Activated naive CD8-positive, alpha-beta T cell treated with anti-CD3 and anti-CD28 coated beads for 36 hours (primary cell): ENCODE measurements around the gene GRIFIN. TPM values are rescaled to one million over a fixed set of nuclear protein-coding genes. Genes with fewer than 3 reads are reported as not detected.

Experiments used
- DNase-seq: peaks from one replicate; pipeline ENCODE4 v3.0.0; 2021
- H3K27ac Mint-ChIP-seq: one replicate; pipeline ENCODE4 v1.8.0; 2022; ENCODE audit warnings: mild to moderate bottlenecking, moderate library complexity, mixed read lengths
- H3K27me3 Mint-ChIP-seq: one replicate; pipeline ENCODE4 v1.8.0; 2022; ENCODE audit warnings: mild to moderate bottlenecking, mixed read lengths
- H3K36me3 Mint-ChIP-seq: one replicate; pipeline ENCODE4 v1.8.0; 2021; ENCODE audit warnings: mild to moderate bottlenecking, mixed read lengths
- H3K4me1 Mint-ChIP-seq: one replicate; pipeline ENCODE4 v1.8.0; 2021; ENCODE audit warnings: mixed read lengths
- H3K4me3 Mint-ChIP-seq: one replicate; pipeline ENCODE4 v1.8.0; 2022; ENCODE audit warnings: mild to moderate bottlenecking, moderate library complexity, mixed read lengths
- H3K9me3 Mint-ChIP-seq: one replicate; pipeline ENCODE4 v1.8.0; 2022; ENCODE audit warnings: mixed read lengths
- total RNA-seq, 2 experiments: library from RNA; stranded (reverse); gene quantifications; one replicate each; pipeline ENCODE4 v1.2.3, GENCODE V29; 2021

Gene GRIFIN
- total RNA-seq, 2 experiments from 2014 or later: not detected

- Mint-ChIP-seq H3K4me1 (peaks cover 3% of the 10 kb centered on the region), H3K36me3 (no peaks in the 10 kb centered on the region), H3K27me3 (no peaks in the 10 kb centered on the region), H3K9me3 (peaks cover 3% of the 10 kb centered on the region), H3K27ac (no peak overlapping the region), H3K4me3 (no peak overlapping the region)
- no peak for DNase-seq
Measured at GRCh38 chr7:2479276-2480069, 3.3 kb upstream of the GRIFIN start.

GRCh38 chr7:2478800-2479199, 2.6 kb upstream of the GRIFIN start:
- Mint-ChIP-seq H3K27ac (no peak overlapping the region), H3K4me1 (peaks cover 3% of the 10 kb centered on the region), H3K4me3 (no peak overlapping the region), H3K27me3 (no peaks in the 10 kb centered on the region), H3K36me3 (no peaks in the 10 kb centered on the region), H3K9me3 (peaks cover 3% of the 10 kb centered on the region)
- no peak for DNase-seq

DNA sequence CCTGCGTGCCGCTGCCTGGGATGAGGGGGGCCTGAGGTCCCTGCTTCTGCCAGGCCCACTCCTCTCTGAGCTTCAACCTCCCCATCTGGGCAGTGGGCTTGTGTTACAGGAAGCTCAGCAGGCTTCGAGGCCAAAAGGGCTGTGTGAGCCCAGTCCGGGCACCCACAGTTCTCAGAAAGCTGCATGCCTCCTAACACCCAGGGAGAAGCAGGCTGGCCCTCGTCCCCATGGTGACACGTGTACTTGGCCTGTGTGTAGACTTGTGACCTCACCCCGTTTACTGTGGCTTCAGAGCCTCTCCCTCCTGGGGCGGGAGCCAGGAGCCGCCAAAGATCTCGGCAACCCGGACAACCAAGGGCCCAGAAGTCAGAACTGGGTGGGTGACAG, 2.2 kb upstream of the GRIFIN start:
- no peak for DNase-seq
- no peaks in the 10 kb centered on the region for H3K36me3 Mint-ChIP-seq

GRCh38 chr7:2477447-2478398, 1.5 kb upstream of the GRIFIN start:
- H3K4me1 Mint-ChIP-seq: peaks cover 3% of the 10 kb centered on the region
- no peaks in the 10 kb centered on the region for H3K36me3 Mint-ChIP-seq
- peaks cover under 1% of the 10 kb centered on the region for H3K9me3 Mint-ChIP-seq
- DNase-seq: peak; percentile 76
- no peak overlapping the region for H3K4me3 Mint-ChIP-seq
- no peaks in the 10 kb centered on the region for H3K27me3 Mint-ChIP-seq
- H3K27ac Mint-ChIP-seq: no peak overlapping the region

More for the DNA sequence above, 2.2 kb upstream of the GRIFIN start:
- Mint-ChIP-seq H3K4me3 (no peak overlapping the region), H3K9me3 (peaks cover 3% of the 10 kb centered on the region), H3K27me3 (no peaks in the 10 kb centered on the region), H3K27ac (no peak overlapping the region), H3K4me1 (peaks cover 3% of the 10 kb centered on the region)

DNA sequence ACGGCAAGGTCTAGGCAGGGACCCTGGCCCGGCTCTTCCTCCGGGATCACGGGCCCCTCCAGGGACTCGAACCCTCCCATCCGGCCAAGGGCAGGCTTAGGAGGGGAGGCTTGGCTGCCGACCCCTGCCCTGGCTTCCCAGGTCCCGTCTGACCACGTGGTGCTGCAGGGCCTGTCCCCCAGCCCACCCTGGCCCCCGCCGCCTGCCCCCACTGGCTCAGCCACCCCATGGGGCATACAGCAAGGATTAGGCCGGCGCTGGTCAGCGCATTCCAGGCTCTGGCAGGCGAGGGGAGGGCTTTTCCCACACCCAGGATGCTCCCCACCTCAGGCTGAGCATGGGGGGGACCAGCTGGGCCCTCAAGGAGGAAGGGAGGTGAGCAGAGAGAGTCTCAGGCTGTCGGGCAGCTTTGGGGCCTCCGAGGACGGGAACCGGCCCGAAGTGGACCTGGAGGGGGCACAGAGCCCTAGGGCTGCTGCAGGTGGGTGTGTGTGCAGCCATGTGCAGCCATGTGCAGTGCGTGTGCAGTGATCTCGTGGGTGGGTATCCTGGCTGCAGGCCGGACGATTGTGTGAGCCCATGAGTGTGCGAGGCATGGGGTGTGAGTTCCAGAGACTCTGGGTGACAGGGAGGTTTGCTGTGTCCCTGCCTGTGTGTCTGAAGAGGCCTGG, 713 bp upstream of the GRIFIN start:
- DNase-seq: no peak
- no peak overlapping the region for H3K27ac Mint-ChIP-seq
- H3K27me3 Mint-ChIP-seq: no peaks in the 10 kb centered on the region
- H3K9me3 Mint-ChIP-seq: no peaks in the 10 kb centered on the region
- H3K36me3 Mint-ChIP-seq: no peaks in the 10 kb centered on the region
- H3K4me1 Mint-ChIP-seq: peaks cover 3% of the 10 kb centered on the region
- no peak overlapping the region for H3K4me3 Mint-ChIP-seq

DNA sequence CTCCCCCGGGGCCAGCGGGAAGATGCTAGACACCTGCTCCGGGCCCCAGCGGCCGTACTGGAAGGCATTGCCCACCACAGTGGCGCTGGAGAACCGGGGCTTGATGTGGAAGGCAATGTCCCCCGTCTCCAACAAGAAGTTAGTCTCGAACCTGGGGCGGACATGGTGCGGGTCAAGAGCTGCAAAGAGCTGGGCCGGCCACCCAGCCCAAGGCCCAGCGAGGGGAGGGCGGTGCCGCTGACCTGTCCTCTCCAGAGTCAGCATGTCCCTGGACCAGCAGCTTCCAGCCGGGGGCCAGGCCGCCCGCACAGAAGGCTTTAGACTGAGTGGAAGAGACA, 551 bp downstream of the GRIFIN start:
- no peak overlapping the region for H3K4me3 Mint-ChIP-seq
- H3K36me3 Mint-ChIP-seq: no peaks in the 10 kb centered on the region
- H3K9me3 Mint-ChIP-seq: no peaks in the 10 kb centered on the region
- no peak overlapping the region for H3K27ac Mint-ChIP-seq
- no peak for DNase-seq
- peaks cover 3% of the 10 kb centered on the region for H3K4me1 Mint-ChIP-seq
- H3K27me3 Mint-ChIP-seq: peaks cover 2% of the 10 kb centered on the region

GRCh38 chr7:2474813-2475677, 1.2 kb downstream of the GRIFIN start:
- Mint-ChIP-seq H3K4me3 (no peak overlapping the region), H3K4me1 (peaks cover 3% of the 10 kb centered on the region), H3K9me3 (no peaks in the 10 kb centered on the region), H3K36me3 (no peaks in the 10 kb centered on the region), H3K27ac (no peak overlapping the region), H3K27me3 (peaks cover 5% of the 10 kb centered on the region)
- DNase-seq: no peak

DNA sequence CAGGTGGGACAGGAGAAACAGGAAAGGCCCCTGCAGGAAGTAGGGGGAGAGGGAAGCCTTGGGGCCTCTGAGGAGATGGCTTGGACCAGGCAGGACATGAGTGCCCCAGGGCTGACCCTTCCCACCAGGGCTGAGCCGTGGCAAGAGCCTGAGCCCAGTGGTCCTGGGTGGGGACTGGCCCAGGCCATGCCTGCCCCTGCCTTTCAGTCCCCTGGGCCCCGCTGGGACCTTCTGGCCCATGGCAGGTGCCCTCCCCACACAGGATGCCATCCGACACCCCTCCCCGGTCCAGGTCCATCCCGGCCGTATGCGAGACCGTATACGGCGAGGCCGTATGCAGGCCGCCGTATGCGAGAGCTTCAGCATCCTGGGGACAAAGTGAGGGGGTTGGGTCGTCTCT, 2.0 kb downstream of the GRIFIN start:
- no peak for DNase-seq
- Mint-ChIP-seq H3K4me3 (no peak overlapping the region), H3K4me1 (peaks cover 3% of the 10 kb centered on the region), H3K9me3 (no peaks in the 10 kb centered on the region), H3K27ac (no peak overlapping the region), H3K27me3 (peaks cover 11% of the 10 kb centered on the region), H3K36me3 (no peaks in the 10 kb centered on the region)

DNA sequence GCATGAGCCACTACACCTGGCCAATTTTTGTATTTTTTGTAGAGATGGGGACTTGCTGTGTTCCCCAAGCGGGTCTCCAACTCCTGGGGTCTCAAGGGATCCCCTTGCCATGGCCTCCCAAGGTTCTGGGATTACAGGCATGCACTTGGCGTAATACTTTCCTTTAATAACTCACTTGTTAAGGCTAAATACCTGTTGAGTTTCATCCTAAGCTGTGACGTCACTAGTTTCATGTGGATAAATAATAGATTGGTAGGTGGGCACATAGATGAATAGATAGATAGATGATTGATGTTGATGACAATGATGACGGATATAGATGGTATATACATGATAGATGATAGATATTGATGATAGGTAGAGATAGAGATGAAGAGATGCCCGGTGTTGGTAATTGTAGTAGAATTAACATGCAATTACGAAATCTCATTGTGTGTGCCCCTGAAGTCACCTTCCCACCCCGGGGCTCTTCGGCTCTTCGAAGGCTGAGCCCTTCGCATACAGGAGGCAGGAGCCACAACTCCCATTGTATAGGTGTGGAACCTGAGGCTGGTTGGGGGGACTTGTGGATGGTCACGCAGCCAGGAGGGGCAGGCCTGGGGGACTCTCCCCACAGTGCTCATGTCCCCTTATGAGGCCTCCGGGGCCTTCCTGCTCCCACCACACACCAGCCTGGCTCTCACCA, 2.6 kb downstream of the GRIFIN start:
- Mint-ChIP-seq H3K4me1 (peaks cover 7% of the 10 kb centered on the region), H3K27ac (no peak overlapping the region), H3K27me3 (peaks cover 16% of the 10 kb centered on the region), H3K4me3 (no peak overlapping the region), H3K36me3 (no peaks in the 10 kb centered on the region), H3K9me3 (no peaks in the 10 kb centered on the region)
- DNase-seq: no peak

GRCh38 chr7:2472739-2473138, 3.5 kb downstream of the GRIFIN start:
- Mint-ChIP-seq H3K27ac (no peak overlapping the region), H3K27me3 (peaks cover 16% of the 10 kb centered on the region), H3K4me3 (no peak overlapping the region), H3K9me3 (no peaks in the 10 kb centered on the region), H3K4me1 (peaks cover 7% of the 10 kb centered on the region), H3K36me3 (no peaks in the 10 kb centered on the region)
- DNase-seq: no peak

GRCh38 chr7:2471396-2471795, 4.8 kb downstream of the GRIFIN start:
- Mint-ChIP-seq H3K4me3 (no peak overlapping the region), H3K4me1 (peaks cover 4% of the 10 kb centered on the region), H3K27me3 (peaks cover 16% of the 10 kb centered on the region), H3K27ac (no peak overlapping the region), H3K9me3 (no peaks in the 10 kb centered on the region), H3K36me3 (no peaks in the 10 kb centered on the region)
- no peak for DNase-seq

DNA sequence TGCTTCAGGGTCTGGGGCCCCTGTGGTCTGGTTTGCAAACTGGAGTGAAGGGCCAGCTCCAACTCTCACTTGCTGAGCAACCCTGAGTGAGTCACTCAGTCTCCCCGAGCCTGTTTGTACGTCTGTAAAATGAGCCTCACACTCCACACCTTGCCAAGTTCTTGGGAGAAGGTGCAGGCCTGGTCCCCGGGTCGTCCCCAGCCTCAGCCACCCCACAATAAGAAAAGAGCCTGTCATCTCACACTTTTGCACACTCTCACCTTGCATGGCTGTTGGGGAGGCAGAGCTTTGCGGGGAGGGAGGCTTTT, 5.2 kb downstream of the GRIFIN start:
- Mint-ChIP-seq H3K27ac (no peak overlapping the region), H3K36me3 (no peaks in the 10 kb centered on the region), H3K27me3 (peaks cover 16% of the 10 kb centered on the region), H3K9me3 (no peaks in the 10 kb centered on the region), H3K4me3 (no peak overlapping the region), H3K4me1 (peaks cover 4% of the 10 kb centered on the region)
- DNase-seq: no peak

GRCh38 chr7:2470204-2471021, 5.8 kb downstream of the GRIFIN start:
- no peak for DNase-seq
- Mint-ChIP-seq H3K27ac (no peak overlapping the region), H3K4me1 (peaks cover 4% of the 10 kb centered on the region), H3K36me3 (no peaks in the 10 kb centered on the region), H3K9me3 (no peaks in the 10 kb centered on the region), H3K27me3 (peaks cover 16% of the 10 kb centered on the region), H3K4me3 (no peak overlapping the region)
